ENCODE results near the gene GPRC5B.

The GPRC5B gene

GRCh38 chr16:19812986-19813385 is 71.7 kb downstream of the GPRC5B start:
- no peak for DNase-seq (ENCODE audit: low read depth)

GRCh38 chr16:19810817-19811731 is 73.6 kb downstream of the GPRC5B start:
- DNase-seq (ENCODE audit: low read depth), result no peak

GRCh38 chr16:19809693-19810092 is 75.0 kb downstream of the GPRC5B start:
- DNase-seq (ENCODE audit: low read depth), result no peak

GRCh38 chr16:19809121-19809635 is 75.5 kb downstream of the GPRC5B start:
- no peak for DNase-seq (ENCODE audit: low read depth)

GRCh38 chr16:19808061-19808641 is 76.5 kb downstream of the GPRC5B start:
- no peak for DNase-seq (ENCODE audit: low read depth)
